ENCODE results near the gene SCARF2.

DNA sequence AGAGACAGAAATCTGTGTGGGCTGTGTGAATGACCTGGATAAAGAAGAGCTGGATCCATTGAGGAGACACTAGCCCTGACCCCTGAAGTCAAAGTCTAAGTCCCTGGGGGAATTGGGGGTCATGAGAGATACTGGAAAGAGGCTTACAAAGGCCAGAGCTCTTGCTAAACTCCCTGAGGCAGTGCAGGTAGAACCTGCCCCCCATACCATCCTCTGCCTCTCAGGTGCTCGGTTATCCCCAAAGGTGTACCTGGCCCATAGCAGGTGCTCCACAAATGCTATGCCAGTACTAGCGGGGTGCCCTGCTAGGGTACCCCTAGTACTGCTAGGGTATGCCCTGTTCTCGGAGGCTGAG lies 19.1 kb upstream of the SCARF2 start:
- TF ChIP-seq, protein P1, sequence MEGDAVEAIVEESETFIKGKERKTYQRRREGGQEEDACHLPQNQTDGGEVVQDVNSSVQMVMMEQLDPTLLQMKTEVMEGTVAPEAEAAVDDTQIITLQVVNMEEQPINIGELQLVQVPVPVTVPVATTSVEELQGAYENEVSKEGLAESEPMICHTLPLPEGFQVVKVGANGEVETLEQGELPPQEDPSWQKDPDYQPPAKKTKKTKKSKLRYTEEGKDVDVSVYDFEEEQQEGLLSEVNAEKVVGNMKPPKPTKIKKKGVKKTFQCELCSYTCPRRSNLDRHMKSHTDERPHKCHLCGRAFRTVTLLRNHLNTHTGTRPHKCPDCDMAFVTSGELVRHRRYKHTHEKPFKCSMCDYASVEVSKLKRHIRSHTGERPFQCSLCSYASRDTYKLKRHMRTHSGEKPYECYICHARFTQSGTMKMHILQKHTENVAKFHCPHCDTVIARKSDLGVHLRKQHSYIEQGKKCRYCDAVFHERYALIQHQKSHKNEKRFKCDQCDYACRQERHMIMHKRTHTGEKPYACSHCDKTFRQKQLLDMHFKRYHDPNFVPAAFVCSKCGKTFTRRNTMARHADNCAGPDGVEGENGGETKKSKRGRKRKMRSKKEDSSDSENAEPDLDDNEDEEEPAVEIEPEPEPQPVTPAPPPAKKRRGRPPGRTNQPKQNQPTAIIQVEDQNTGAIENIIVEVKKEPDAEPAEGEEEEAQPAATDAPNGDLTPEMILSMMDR (IDR thresholded peaks at IDR 0.05; ENCODE audit: low read length): no peak
- TF ChIP-seq EZH2 (IDR thresholded peaks at IDR 0.05; ENCODE audit: borderline replicate concordance, low read length): no peak
